GM12875 (cell line): ENCODE measurements around the gene COL13A1.

Experiments
- H3K4me3 ChIP-seq: one replicate; pipeline ENCODE4 v1.5.1; 2011; ENCODE audit warnings: low read depth, low read length, control low read depth
- TF ChIP-seq, protein P1 (sequence below): IDR thresholded peaks from 2 replicates; pipeline ENCODE4 v1.5.1; 2011; ENCODE audit warnings: low read depth, mild to moderate bottlenecking, control low read depth, inconsistent platforms, low read length, moderate library complexity, borderline replicate concordance; ENCODE audit not compliant: insufficient read depth

Gene COL13A1

DNA sequence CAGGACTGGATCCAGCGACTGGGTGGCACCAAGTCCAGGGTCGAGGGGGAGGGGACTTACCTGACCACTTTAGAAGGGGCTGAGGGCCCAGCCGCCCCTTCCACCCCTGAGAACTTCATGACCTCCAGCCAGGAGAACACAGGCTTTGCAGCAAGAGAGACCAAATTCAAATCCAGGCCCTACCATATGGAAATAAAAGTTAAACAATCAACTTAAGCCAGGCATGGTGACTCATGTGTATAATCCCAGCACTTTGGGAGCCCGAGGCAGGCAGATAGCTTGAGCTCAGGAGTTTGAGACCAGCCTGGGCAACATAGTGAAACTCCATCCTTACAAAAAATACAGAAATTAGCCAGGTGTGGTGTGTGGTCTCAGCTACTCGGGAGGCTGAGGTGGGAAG, 61.9 kb downstream of the COL13A1 start:
- H3K4me3 ChIP-seq: no peak overlapping the region
- TF ChIP-seq, protein P1, sequence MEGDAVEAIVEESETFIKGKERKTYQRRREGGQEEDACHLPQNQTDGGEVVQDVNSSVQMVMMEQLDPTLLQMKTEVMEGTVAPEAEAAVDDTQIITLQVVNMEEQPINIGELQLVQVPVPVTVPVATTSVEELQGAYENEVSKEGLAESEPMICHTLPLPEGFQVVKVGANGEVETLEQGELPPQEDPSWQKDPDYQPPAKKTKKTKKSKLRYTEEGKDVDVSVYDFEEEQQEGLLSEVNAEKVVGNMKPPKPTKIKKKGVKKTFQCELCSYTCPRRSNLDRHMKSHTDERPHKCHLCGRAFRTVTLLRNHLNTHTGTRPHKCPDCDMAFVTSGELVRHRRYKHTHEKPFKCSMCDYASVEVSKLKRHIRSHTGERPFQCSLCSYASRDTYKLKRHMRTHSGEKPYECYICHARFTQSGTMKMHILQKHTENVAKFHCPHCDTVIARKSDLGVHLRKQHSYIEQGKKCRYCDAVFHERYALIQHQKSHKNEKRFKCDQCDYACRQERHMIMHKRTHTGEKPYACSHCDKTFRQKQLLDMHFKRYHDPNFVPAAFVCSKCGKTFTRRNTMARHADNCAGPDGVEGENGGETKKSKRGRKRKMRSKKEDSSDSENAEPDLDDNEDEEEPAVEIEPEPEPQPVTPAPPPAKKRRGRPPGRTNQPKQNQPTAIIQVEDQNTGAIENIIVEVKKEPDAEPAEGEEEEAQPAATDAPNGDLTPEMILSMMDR: no peak

- H3K4me3 ChIP-seq: no peak overlapping the region
- TF ChIP-seq, protein P1: no peak
These were observed 62.6 kb downstream of the COL13A1 start for GRCh38 chr10:69864321-69864720.

- TF ChIP-seq, protein P1: no peak
- no peak overlapping the region for H3K4me3 ChIP-seq
These were observed 63.7 kb downstream of the COL13A1 start for GRCh38 chr10:69865450-69865849.

DNA sequence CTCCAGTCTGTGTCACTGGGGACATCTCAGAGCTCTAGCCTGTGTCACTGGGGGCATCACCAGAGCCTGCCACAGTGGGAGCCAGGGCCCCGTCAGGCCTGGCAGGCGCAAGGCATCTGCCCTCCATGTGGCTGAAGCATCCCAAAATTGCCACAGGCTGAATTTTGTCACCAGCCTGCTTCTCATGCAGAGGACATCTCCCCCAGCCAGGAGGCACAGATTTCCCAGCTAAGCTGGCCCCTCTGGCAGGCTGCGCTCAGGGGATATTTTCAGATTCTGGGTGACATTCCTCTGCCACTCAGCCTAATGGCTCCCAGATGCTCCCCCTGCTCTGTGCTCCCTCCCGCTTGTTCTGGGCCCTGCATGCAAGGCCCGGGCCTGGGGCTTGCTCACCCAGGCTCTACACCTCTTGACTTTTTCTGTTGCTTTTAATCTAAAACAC, 64.6 kb downstream of the COL13A1 start:
- no peak overlapping the region for H3K4me3 ChIP-seq
- TF ChIP-seq, protein P1: no peak

- H3K4me3 ChIP-seq: no peak overlapping the region
- TF ChIP-seq, protein P1: no peak
These were observed 65.2 kb downstream of the COL13A1 start for GRCh38 chr10:69866688-69867461.

GRCh38 chr10:69867699-69868558, 66.2 kb downstream of the COL13A1 start:
- no peak overlapping the region for H3K4me3 ChIP-seq
- TF ChIP-seq, protein P1: no peak
